OCI-LY1 (cell line): ENCODE results near the gene PNLDC1.

Source experiments
- H2AFZ ChIP-seq: fragments of 200-600 bp; sonication (generic), shearing (Covaris generic); 2 replicates; pipeline ENCODE4 v1.6.0; 2014; ENCODE audit warnings: antibody characterized with exemption, mild to moderate bottlenecking, low read length
- H3F3A ChIP-seq: fragments of 200-600 bp; sonication (generic), shearing (Covaris generic); 2 replicates; pipeline ENCODE4 v1.6.0; 2014; ENCODE audit warnings: mild to moderate bottlenecking, antibody characterized with exemption, low read length, moderate library complexity; ENCODE audit not compliant: insufficient read depth
- H3K27ac ChIP-seq: fragments of 200-600 bp; sonication (generic); 2 replicates; pipeline ENCODE4 v1.5.1; 2014; ENCODE audit warnings: low read length, mixed run types, mild to moderate bottlenecking, low read depth; ENCODE audit not compliant: poor library complexity, severe bottlenecking
- H3K27me3 ChIP-seq: fragments of 200-600 bp; sonication (generic); 2 replicates; pipeline ENCODE4 v1.6.0; 2014; ENCODE audit warnings: antibody characterized with exemption, mild to moderate bottlenecking, low read length, moderate library complexity; ENCODE audit not compliant: insufficient read depth
- H3K36me3 ChIP-seq: fragments of 200-600 bp; sonication (generic); 2 replicates; pipeline ENCODE4 v1.6.1; 2014; ENCODE audit warnings: mild to moderate bottlenecking, antibody characterized with exemption, low read length, moderate library complexity, mixed read lengths; ENCODE audit not compliant: insufficient read depth
- H3K4me1 ChIP-seq: fragments of 200-600 bp; sonication (generic); 2 replicates; pipeline ENCODE4 v1.5.1; 2014; ENCODE audit warnings: mild to moderate bottlenecking, low read length, moderate library complexity; ENCODE audit not compliant: insufficient read depth, severe bottlenecking
- H3K4me2 ChIP-seq: fragments of 200-600 bp; sonication (generic), shearing (Covaris generic); 2 replicates; pipeline ENCODE4 v1.6.1; 2014; ENCODE audit warnings: low read length
- H3K4me3 ChIP-seq: fragments of 200-600 bp; sonication (generic); 2 replicates; pipeline ENCODE4 v1.5.1; 2014; ENCODE audit warnings: low read length, low read depth, mild to moderate bottlenecking, mixed read lengths; ENCODE audit not compliant: poor library complexity, severe bottlenecking
- H3K79me2 ChIP-seq: fragments of 200-600 bp; shearing (Covaris generic); 2 replicates; pipeline ENCODE4 v1.6.1; 2016; ENCODE audit warnings: mixed run types, low read length, mixed read lengths; ENCODE audit not compliant: insufficient read depth
- H3K9ac ChIP-seq: fragments of 200-600 bp; sonication (generic), shearing (Covaris generic); 2 replicates; pipeline ENCODE4 v1.6.1; 2014; ENCODE audit warnings: mild to moderate bottlenecking, low read length, mixed read lengths
- H3K9me2 ChIP-seq: fragments of 200-600 bp; sonication (generic), shearing (Covaris generic); 2 replicates; pipeline ENCODE4 v1.6.1; 2014; ENCODE audit warnings: low read depth, mild to moderate bottlenecking, low read length, mixed read lengths
- H3K9me3 ChIP-seq: fragments of 200-600 bp; shearing (Covaris generic); 2 replicates; pipeline ENCODE4 v1.6.1; 2014; ENCODE audit warnings: low read length, mixed read lengths
- H4K20me1 ChIP-seq: fragments of 200-600 bp; sonication (generic), shearing (Covaris generic); 2 replicates; pipeline ENCODE4 v1.6.0; 2016; ENCODE audit warnings: mild to moderate bottlenecking, low read length; ENCODE audit not compliant: insufficient read depth
- EZH2 ChIP-seq: fragments of 200-600 bp; sonication (generic), shearing (Covaris generic); IDR thresholded peaks from 2 replicates; pipeline ENCODE4 v1.8.0; 2017; ENCODE audit warnings: borderline replicate concordance, mixed run types, mild to moderate bottlenecking, antibody characterized with exemption, low read length, moderate library complexity, mixed read lengths
- TF ChIP-seq, protein P1 (sequence below): fragments of 200-600 bp; sonication (generic), shearing (Covaris generic); IDR thresholded peaks from 2 replicates; pipeline ENCODE4 v1.5.1; 2017; ENCODE audit warnings: mild to moderate bottlenecking, antibody characterized with exemption, low read length, moderate library complexity, mixed read lengths

PNLDC1 gene

GRCh38 chr6:159819932-159820640, 20.0 kb downstream of the PNLDC1 start:
- Histone ChIP-seq H3K4me3 (peak overlapping the region; percentile 25), H3K9me2 (no peaks in the 10 kb centered on the region), H3K4me1 (peaks cover 12% of the 10 kb centered on the region), H3K79me2 (no peaks in the 10 kb centered on the region), H3K4me2 (peak overlapping the region; percentile 47; the same call in 1 of the 2 replicates), H2AFZ (no peak overlapping the region), H3K36me3 (no peaks in the 10 kb centered on the region), H3F3A (no peaks in the 10 kb centered on the region), H3K27me3 (peaks cover 9% of the 10 kb centered on the region; the same call in 1 of the 2 replicates), H3K9me3 (no peaks in the 10 kb centered on the region), H4K20me1 (no peaks in the 10 kb centered on the region), H3K27ac (no peak overlapping the region), H3K9ac (no peak overlapping the region; the same call in 1 of the 2 replicates)
- TF ChIP-seq EZH2 = no peak
- TF ChIP-seq, protein P1, sequence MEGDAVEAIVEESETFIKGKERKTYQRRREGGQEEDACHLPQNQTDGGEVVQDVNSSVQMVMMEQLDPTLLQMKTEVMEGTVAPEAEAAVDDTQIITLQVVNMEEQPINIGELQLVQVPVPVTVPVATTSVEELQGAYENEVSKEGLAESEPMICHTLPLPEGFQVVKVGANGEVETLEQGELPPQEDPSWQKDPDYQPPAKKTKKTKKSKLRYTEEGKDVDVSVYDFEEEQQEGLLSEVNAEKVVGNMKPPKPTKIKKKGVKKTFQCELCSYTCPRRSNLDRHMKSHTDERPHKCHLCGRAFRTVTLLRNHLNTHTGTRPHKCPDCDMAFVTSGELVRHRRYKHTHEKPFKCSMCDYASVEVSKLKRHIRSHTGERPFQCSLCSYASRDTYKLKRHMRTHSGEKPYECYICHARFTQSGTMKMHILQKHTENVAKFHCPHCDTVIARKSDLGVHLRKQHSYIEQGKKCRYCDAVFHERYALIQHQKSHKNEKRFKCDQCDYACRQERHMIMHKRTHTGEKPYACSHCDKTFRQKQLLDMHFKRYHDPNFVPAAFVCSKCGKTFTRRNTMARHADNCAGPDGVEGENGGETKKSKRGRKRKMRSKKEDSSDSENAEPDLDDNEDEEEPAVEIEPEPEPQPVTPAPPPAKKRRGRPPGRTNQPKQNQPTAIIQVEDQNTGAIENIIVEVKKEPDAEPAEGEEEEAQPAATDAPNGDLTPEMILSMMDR = no peak

GRCh38 chr6:159821122-159821521, 21.0 kb downstream of the PNLDC1 start:
- no peak overlapping the region for H3K4me3 ChIP-seq
- H3K79me2 ChIP-seq = no peaks in the 10 kb centered on the region
- H3K9ac ChIP-seq = no peak overlapping the region
- no peaks in the 10 kb centered on the region for H3K9me2 ChIP-seq
- no peaks in the 10 kb centered on the region for H3K36me3 ChIP-seq
- no peaks in the 10 kb centered on the region for H3K9me3 ChIP-seq
- no peaks in the 10 kb centered on the region for H3F3A ChIP-seq
- H3K27me3 ChIP-seq = peaks cover 9% of the 10 kb centered on the region; the same call in 1 of the 2 replicates
- no peak overlapping the region for H3K27ac ChIP-seq
- peaks cover 12% of the 10 kb centered on the region for H3K4me1 ChIP-seq
- H4K20me1 ChIP-seq = no peaks in the 10 kb centered on the region
- no peak for TF ChIP-seq EZH2
- TF ChIP-seq, protein P1 = no peak
- no peak overlapping the region for H2AFZ ChIP-seq
- no peak overlapping the region for H3K4me2 ChIP-seq

- Histone ChIP-seq H3K4me1 (peaks cover 12% of the 10 kb centered on the region), H3K27me3 (peaks cover 9% of the 10 kb centered on the region; the same call in 1 of the 2 replicates), H3K79me2 (no peaks in the 10 kb centered on the region), H3K9me2 (no peaks in the 10 kb centered on the region), H4K20me1 (no peaks in the 10 kb centered on the region), H3K4me3 (no peak overlapping the region), H3F3A (no peaks in the 10 kb centered on the region), H3K9ac (no peak overlapping the region), H3K36me3 (no peaks in the 10 kb centered on the region), H3K4me2 (no peak overlapping the region), H3K27ac (no peak overlapping the region), H3K9me3 (no peaks in the 10 kb centered on the region), H2AFZ (no peak overlapping the region)
- TF ChIP-seq EZH2 = no peak
- TF ChIP-seq, protein P1 = no peak
Observed at GRCh38 chr6:159821726-159822125, 21.6 kb downstream of the PNLDC1 start.
